Activated CD4-positive, alpha-beta T cell treated with anti-CD3 and anti-CD28 coated beads for 48 hours (primary cell): Measurements from ENCODE around the gene SERPINI1.

Source experiments
- DNase-seq: peaks from one replicate; pipeline ENCODE4 v3.0.0-alpha.2; 2020

Gene SERPINI1

GRCh38 chr3:167854846-167855245, 119.3 kb downstream of the SERPINI1 start:
- DNase-seq = no peak

- DNase-seq = no peak
Observed at GRCh38 chr3:167855306-167855705, 119.8 kb downstream of the SERPINI1 start.

GRCh38 chr3:167858865-167859264, 123.3 kb downstream of the SERPINI1 start:
- DNase-seq = no peak

GRCh38 chr3:167859610-167860009, 124.1 kb downstream of the SERPINI1 start:
- no peak for DNase-seq

- no peak for DNase-seq
Observed at GRCh38 chr3:167861649-167862048, 126.1 kb downstream of the SERPINI1 start.

GRCh38 chr3:167862104-167862730, 126.7 kb downstream of the SERPINI1 start:
- DNase-seq = no peak

- no peak for DNase-seq
Observed at GRCh38 chr3:167863811-167864551, 128.5 kb downstream of the SERPINI1 start.

- no peak for DNase-seq
Observed at GRCh38 chr3:167864552-167864874, 129.0 kb downstream of the SERPINI1 start.

GRCh38 chr3:167866331-167866730, 130.8 kb downstream of the SERPINI1 start:
- DNase-seq = no peak

- no peak for DNase-seq
Observed at GRCh38 chr3:167867981-167868380, 132.5 kb downstream of the SERPINI1 start.

GRCh38 chr3:167870181-167870580, 134.7 kb downstream of the SERPINI1 start:
- no peak for DNase-seq

GRCh38 chr3:167870759-167871158, 135.2 kb downstream of the SERPINI1 start:
- no peak for DNase-seq

- no peak for DNase-seq
Observed at GRCh38 chr3:167872032-167872431, 136.5 kb downstream of the SERPINI1 start.

GRCh38 chr3:167872941-167873340, 137.4 kb downstream of the SERPINI1 start:
- DNase-seq = no peak

GRCh38 chr3:167874671-167875372, 139.3 kb downstream of the SERPINI1 start:
- no peak for DNase-seq
